ACHN (cell line): ENCODE data around the gene PANK1.
"Not testable (repeated sequence)": the region's sequence is repeated elsewhere in the genome, so short reads cannot be mapped to it uniquely, and the experiment has no call there.

Experiments used
- DNase-seq: peaks from one replicate; pipeline ENCODE4 v3.0.0-alpha.2; 2015
- in situ Hi-C: cut with HindIII; loops from 2 replicates; pipeline ENCODE4 v1.10.0; 2017; ENCODE audit warnings: low sequenced_read_pairs, low pct_ligation_motif_present, low pct_unique_long_range_greater_than_20kb

PANK1 gene

GRCh38 chr10:89632824-89633223 lies 12.2 kb downstream of the PANK1 start:
- in situ Hi-C loops: no loop called here
- peak; percentile 35 for DNase-seq

- DNase-seq: no peak
- in situ Hi-C loops: no loop called here
Observed at GRCh38 chr10:89627830-89628229, 17.2 kb downstream of the PANK1 start.

- DNase-seq: no peak
- in situ Hi-C loops: no loop called here
Observed at GRCh38 chr10:89625041-89625765, 19.8 kb downstream of the PANK1 start.

GRCh38 chr10:89624020-89624419 lies 21.0 kb downstream of the PANK1 start:
- in situ Hi-C loops: no loop called here
- DNase-seq: no peak

- no peak for DNase-seq
- in situ Hi-C loops: no loop called here
Observed at GRCh38 chr10:89622151-89622550, 22.9 kb downstream of the PANK1 start.

- in situ Hi-C loops: no loop called here
- DNase-seq: no peak
Observed at GRCh38 chr10:89621438-89621837, 23.6 kb downstream of the PANK1 start.

GRCh38 chr10:89620296-89620695 lies 24.7 kb downstream of the PANK1 start:
- DNase-seq, in situ Hi-C loops: not testable (repeated sequence)

GRCh38 chr10:89615824-89616223 lies 29.2 kb downstream of the PANK1 start:
- in situ Hi-C loops: no loop called here

GRCh38 chr10:89615112-89615511 lies 29.9 kb downstream of the PANK1 start:
- no peak for DNase-seq
- in situ Hi-C loops: no loop called here

More at GRCh38 chr10:89615824-89616223, 29.2 kb downstream of the PANK1 start:
- no peak for DNase-seq

- in situ Hi-C loops: no loop called here
- DNase-seq: no peak
Observed at GRCh38 chr10:89613582-89613981, 31.5 kb downstream of the PANK1 start.

GRCh38 chr10:89611282-89611681 lies 33.8 kb downstream of the PANK1 start:
- DNase-seq: no peak
- in situ Hi-C loops: no loop called here

- in situ Hi-C loops: no loop called here
- DNase-seq: no peak
Observed at GRCh38 chr10:89609833-89610346, 35.2 kb downstream of the PANK1 start.

- in situ Hi-C loops: no loop called here
- no peak for DNase-seq
Observed at GRCh38 chr10:89604200-89604599, 40.8 kb downstream of the PANK1 start.

- DNase-seq: no peak
- in situ Hi-C loops: no loop called here
Observed at GRCh38 chr10:89602919-89603318, 42.1 kb downstream of the PANK1 start.

GRCh38 chr10:89601728-89602361 lies 43.2 kb downstream of the PANK1 start:
- in situ Hi-C loops: no loop called here
- no peak for DNase-seq

GRCh38 chr10:89600041-89600440 lies 45.0 kb downstream of the PANK1 start:
- DNase-seq: no peak
- in situ Hi-C loops: no loop called here

- no peak for DNase-seq
- in situ Hi-C loops: no loop called here
Observed at GRCh38 chr10:89593043-89593442, 52.0 kb downstream of the PANK1 start.

GRCh38 chr10:89592539-89592938 lies 52.5 kb downstream of the PANK1 start:
- DNase-seq: no peak
- in situ Hi-C loops: no loop called here

- in situ Hi-C loops: no loop called here
- DNase-seq: no peak
Observed at GRCh38 chr10:89591796-89592271, 53.2 kb downstream of the PANK1 start.
